Muscle of leg (tissue), 16 donors: Measurements from ENCODE around the gene INO80B. TPM values are rescaled to one million over a fixed set of nuclear protein-coding genes. Genes with fewer than 3 reads are reported as not detected.

Experiments used
- DNase-seq: peaks from one replicate; pipeline ENCODE4 v3.0.0; 2013
- H3K27ac ChIP-seq: one replicate; pipeline ENCODE4 v1.5.1; 2013; ENCODE audit warnings: mild to moderate bottlenecking, low read length, control low read depth
- H3K27me3 ChIP-seq: one replicate; pipeline ENCODE4 v1.6.1; 2013; ENCODE audit warnings: low read length; ENCODE audit not compliant: control insufficient read depth, insufficient read depth
- H3K36me3 ChIP-seq: one replicate; pipeline ENCODE4 v1.6.1; 2013; ENCODE audit warnings: low read length; ENCODE audit not compliant: control insufficient read depth, insufficient read depth
- H3K4me1 ChIP-seq: one replicate; pipeline ENCODE4 v1.6.1; 2013; ENCODE audit warnings: low read length; ENCODE audit not compliant: control insufficient read depth, insufficient read depth
- H3K4me3 ChIP-seq: one replicate; pipeline ENCODE4 v1.5.1; 2013; ENCODE audit warnings: low read length, control low read depth
- H3K9me3 ChIP-seq: replicated peaks from 2 replicates; pipeline ENCODE4 v1.6.1; 2013; ENCODE audit warnings: low read depth, low read length; ENCODE audit not compliant: control insufficient read depth
- WGBS: methylation state at CpG from one replicate; pipeline ENCODE4 v1.1.5; 2013; ENCODE audit warnings: missing lambda C conversion rate; ENCODE audit not compliant: insufficient coverage; 5-methylcytosine and 5-hydroxymethylcytosine counted together
- long read RNA-seq, 11 donors: transcript quantifications; one replicate each; lab custom pipeline, GENCODE V29; 2026
- polyA plus RNA-seq, 8 donors: library from polyadenylated mRNA; unstranded; fragments of 120-200 nt; gene quantifications; one replicate each; pipeline versions ENCODE4 v1.2.1 to v1.2.3, GENCODE V29; 2013; ENCODE audit warnings: inconsistent platforms in 1 of 8, low replicate concordance in 1 of 8; ENCODE audit not compliant: insufficient read length in 8 of 8, insufficient read depth in 1 of 8
- total RNA-seq: library from RNA; stranded (reverse); fragments of 120-200 nt; gene quantifications from one replicate; pipeline ENCODE4 v1.2.4, GENCODE V29; 2013

Gene INO80B
- total RNA-seq (21.1 TPM), polyA plus RNA-seq (10 to 100 TPM; 15.9 to 26.5 (median 21.5) TPM)
- long read RNA-seq, donor 1, partial matches to known transcripts, result 0 of 2 reads
- long read RNA-seq, donor 1, other reads (novel, unspliced or antisense), result 0 of 2 reads
- long read RNA-seq, donor 2, result 0 reads
- long read RNA-seq, donor 3, partial matches to known transcripts, result 0 of 4 reads
- long read RNA-seq, donor 3, other reads (novel, unspliced or antisense), result 0 of 4 reads
- long read RNA-seq, donor 4, transcript INO80B-201 (5 exons, 1,261 nt), result major isoform, 8 of 9 reads
- long read RNA-seq, donor 4, partial matches to known transcripts, result 0 of 9 reads
- long read RNA-seq, donor 4, other reads (novel, unspliced or antisense), result 0 of 9 reads
- long read RNA-seq, donor 5, transcript INO80B-201 (5 exons, 1,261 nt), result major isoform, 11 of 11 reads
- long read RNA-seq, donor 5, partial matches to known transcripts, result 0 of 11 reads
- long read RNA-seq, donor 5, other reads (novel, unspliced or antisense), result 0 of 11 reads
- long read RNA-seq, donor 6, transcript INO80B-201 (5 exons, 1,261 nt), result major isoform, 11 of 12 reads
- long read RNA-seq, donor 6, partial matches to known transcripts, result 0 of 12 reads
- long read RNA-seq, donor 6, other reads (novel, unspliced or antisense), result 0 of 12 reads
- long read RNA-seq, donor 7, transcript INO80B-201 (5 exons, 1,261 nt), result major isoform, 6 of 8 reads
- long read RNA-seq, donor 7, partial matches to known transcripts, result 0 of 8 reads
- long read RNA-seq, donor 7, other reads (novel, unspliced or antisense), result 0 of 8 reads
- long read RNA-seq, donor 8, transcript INO80B-201 (5 exons, 1,261 nt), result major isoform, 8 of 10 reads
- long read RNA-seq, donor 8, partial matches to known transcripts, result 0 of 10 reads
- long read RNA-seq, donor 8, other reads (novel, unspliced or antisense), result 0 of 10 reads
- long read RNA-seq, donor 9, transcript INO80B-201 (5 exons, 1,261 nt), result major isoform, 5 of 6 reads
- long read RNA-seq, donor 9, partial matches to known transcripts, result 0 of 6 reads
- long read RNA-seq, donor 9, other reads (novel, unspliced or antisense), result 0 of 6 reads
- long read RNA-seq, donor 10, transcript INO80B-201 (5 exons, 1,261 nt), result major isoform, 5 of 5 reads
- long read RNA-seq, donor 10, partial matches to known transcripts, result 0 of 5 reads
- long read RNA-seq, donor 10, other reads (novel, unspliced or antisense), result 0 of 5 reads
- long read RNA-seq, donor 11, transcript INO80B-201 (5 exons, 1,261 nt), result major isoform, 5 of 6 reads
- long read RNA-seq, donor 11, partial matches to known transcripts, result 0 of 6 reads
- long read RNA-seq, donor 11, other reads (novel, unspliced or antisense), result 0 of 6 reads

- Histone ChIP-seq H3K4me1 (peaks cover 29% of the 10 kb centered on the region), H3K9me3 (no peaks in the 10 kb centered on the region), H3K27me3 (no peaks in the 10 kb centered on the region), H3K27ac (peak within 1 kb of the TSS; percentile 62), H3K4me3 (peak within 1 kb of the TSS; percentile 84), H3K36me3 (no peaks in the 10 kb centered on the region)
- under 1% methylated on average over 32 of the region's 40 CpGs for WGBS
- DNase-seq, result peak; percentile 99
These were observed at the start of gene INO80B for GRCh38 chr2:74454654-74455511. TSS of gene INO80B (plus strand) at chr2:74455087. CDS start at chr2:74455117, 30 bp downstream.

GRCh38 chr2:74406035-74406434, 48.9 kb upstream of the INO80B start:
- no peak overlapping the region for H3K4me3 ChIP-seq
- no peaks in the 10 kb centered on the region for H3K36me3 ChIP-seq
- H3K9me3 ChIP-seq, result no peaks in the 10 kb centered on the region
- H3K27me3 ChIP-seq, result no peaks in the 10 kb centered on the region
- no peaks in the 10 kb centered on the region for H3K4me1 ChIP-seq
- no peak for DNase-seq
- no peak overlapping the region for H3K27ac ChIP-seq

- H3K36me3 ChIP-seq, result no peaks in the 10 kb centered on the region
- H3K4me1 ChIP-seq, result no peaks in the 10 kb centered on the region
- no peak overlapping the region for H3K4me3 ChIP-seq
- WGBS, result 48% methylated on average over 4 of the region's 5 CpGs
- H3K27me3 ChIP-seq, result no peaks in the 10 kb centered on the region
- H3K27ac ChIP-seq, result no peak overlapping the region
- no peak for DNase-seq
- H3K9me3 ChIP-seq, result no peaks in the 10 kb centered on the region
These were observed 47.2 kb upstream of the INO80B start for GRCh38 chr2:74407682-74408081.

GRCh38 chr2:74413001-74413698, 41.7 kb upstream of the INO80B start:
- peak; percentile 93 for DNase-seq
- H3K27ac ChIP-seq, result no peak overlapping the region
- WGBS, result 32% methylated on average over 6 of the region's 8 CpGs

GRCh38 chr2:74414441-74414840, 40.4 kb upstream of the INO80B start:
- Histone ChIP-seq H3K27me3 (peaks cover 4% of the 10 kb centered on the region), H3K9me3 (no peaks in the 10 kb centered on the region), H3K27ac (peak overlapping the region; percentile 55), H3K4me3 (peak overlapping the region; percentile 66), H3K36me3 (no peaks in the 10 kb centered on the region), H3K4me1 (peaks cover 37% of the 10 kb centered on the region)
- WGBS, result 24% methylated on average over 11 of the region's 19 CpGs
- DNase-seq, result no peak

More at GRCh38 chr2:74413001-74413698, 41.7 kb upstream of the INO80B start:
- H3K9me3 ChIP-seq, result no peaks in the 10 kb centered on the region
- peaks cover 32% of the 10 kb centered on the region for H3K4me1 ChIP-seq
- H3K27me3 ChIP-seq, result peaks cover 4% of the 10 kb centered on the region
- no peak overlapping the region for H3K4me3 ChIP-seq
- no peaks in the 10 kb centered on the region for H3K36me3 ChIP-seq

GRCh38 chr2:74414881-74415761, 39.8 kb upstream of the INO80B start:
- peak; percentile 80 for DNase-seq
- Histone ChIP-seq H3K36me3 (no peaks in the 10 kb centered on the region), H3K4me1 (peaks cover 37% of the 10 kb centered on the region), H3K9me3 (no peaks in the 10 kb centered on the region), H3K27me3 (peaks cover 4% of the 10 kb centered on the region), H3K4me3 (peak overlapping the region; percentile 66), H3K27ac (peak overlapping the region; percentile 60)
- 2% methylated on average over 58 of the region's 66 CpGs for WGBS

- Histone ChIP-seq H3K4me3 (peak overlapping the region; percentile 66), H3K9me3 (no peaks in the 10 kb centered on the region), H3K36me3 (no peaks in the 10 kb centered on the region), H3K27ac (peak overlapping the region; percentile 48), H3K4me1 (peaks cover 37% of the 10 kb centered on the region), H3K27me3 (peaks cover 4% of the 10 kb centered on the region)
- no peak for DNase-seq
- WGBS, result 42% methylated on average over 26 of the region's 35 CpGs
These were observed 39.0 kb upstream of the INO80B start for GRCh38 chr2:74415762-74416395.

- Histone ChIP-seq H3K4me1 (peaks cover 40% of the 10 kb centered on the region), H3K4me3 (no peak overlapping the region), H3K9me3 (no peaks in the 10 kb centered on the region), H3K27ac (no peak overlapping the region), H3K36me3 (no peaks in the 10 kb centered on the region), H3K27me3 (peaks cover 4% of the 10 kb centered on the region)
- DNase-seq, result no peak
- 55% methylated on average over 2 of the region's 3 CpGs for WGBS
These were observed 38.1 kb upstream of the INO80B start for GRCh38 chr2:74416778-74417177.
